Kidney capillary endothelial cell (primary cell): Measurements from ENCODE around the gene TREML4.
"Not testable (repeated sequence)": the region's sequence is repeated elsewhere in the genome, so short reads cannot be mapped to it uniquely, and the experiment has no call there.

Experiments used
- DNase-seq: peaks from one replicate; pipeline ENCODE4 v3.0.0-alpha.2; 2018; ENCODE audit warnings: low spot score

Gene TREML4

DNA sequence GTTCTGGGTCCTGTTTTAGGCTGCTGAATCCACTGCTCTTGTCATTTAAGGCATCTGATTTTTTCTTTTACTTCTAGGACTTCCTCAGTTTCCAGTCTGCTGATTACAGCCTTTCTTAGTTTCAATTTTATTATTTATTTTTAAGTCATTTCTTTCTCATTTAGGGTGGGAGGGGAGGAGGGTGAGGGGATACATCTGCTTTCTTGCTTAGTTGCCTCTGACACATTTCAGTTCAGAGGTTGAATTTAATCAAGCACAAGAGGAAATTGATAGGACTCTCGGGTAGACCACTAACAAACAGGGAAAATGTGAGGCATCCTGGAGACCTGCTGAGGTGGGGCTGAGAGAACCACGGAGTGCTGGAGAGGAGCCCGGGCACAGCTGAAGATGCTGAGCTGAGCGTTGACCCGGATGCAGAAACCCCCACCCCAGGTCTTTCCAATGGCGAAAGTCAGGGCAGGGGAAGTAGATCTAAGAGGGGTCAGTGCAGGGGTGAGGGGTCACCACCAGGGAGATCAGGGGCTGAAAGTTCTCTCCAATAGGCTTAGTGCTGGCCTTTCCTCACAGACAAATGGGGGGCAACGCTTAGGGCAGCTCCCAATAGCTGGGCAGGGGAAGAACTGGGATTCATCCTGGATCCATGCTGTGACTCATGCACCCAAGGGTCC lies 19.6 kb upstream of the TREML4 start:
- DNase-seq: no peak

DNA sequence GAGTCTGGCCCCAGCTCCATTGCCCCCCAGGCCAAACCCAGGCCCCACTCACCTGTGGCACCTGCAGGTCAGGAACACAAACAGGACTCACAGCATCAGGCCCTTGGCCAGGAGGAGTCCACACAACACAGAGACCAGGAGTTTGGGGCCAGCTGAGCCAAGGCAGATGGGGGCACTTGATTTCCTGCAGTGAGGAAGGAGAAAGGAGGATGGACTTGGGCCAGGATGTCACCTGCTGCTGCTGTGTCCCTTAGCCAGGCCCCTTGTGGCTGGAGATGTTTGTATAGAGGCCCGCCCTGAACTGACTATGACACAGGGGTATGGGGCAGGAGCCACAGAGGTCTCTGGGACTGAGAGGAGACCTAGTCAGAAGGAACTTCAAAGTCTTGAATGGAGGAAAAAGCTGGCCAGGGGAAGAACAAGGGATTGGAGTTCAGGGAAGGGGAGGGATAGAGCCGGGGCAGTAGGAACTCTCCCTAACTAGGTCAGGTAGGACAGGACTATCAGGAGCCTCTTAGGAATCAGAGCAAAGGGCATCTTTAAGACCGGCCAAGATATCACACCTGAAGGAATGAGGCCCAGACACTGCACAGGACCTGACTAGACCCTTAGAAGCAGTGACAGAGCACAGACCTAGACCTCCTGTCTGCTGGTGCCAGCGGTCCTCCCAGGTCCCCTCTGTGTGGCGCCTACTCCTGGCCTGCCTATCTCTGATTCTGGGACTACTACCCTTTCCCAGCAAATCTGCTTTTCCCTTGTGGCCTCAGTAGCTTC lies 18.4 kb upstream of the TREML4 start:
- DNase-seq: no peak

- no peak for DNase-seq
These were observed 13.4 kb upstream of the TREML4 start for GRCh38 chr6:41214559-41215238.

DNA sequence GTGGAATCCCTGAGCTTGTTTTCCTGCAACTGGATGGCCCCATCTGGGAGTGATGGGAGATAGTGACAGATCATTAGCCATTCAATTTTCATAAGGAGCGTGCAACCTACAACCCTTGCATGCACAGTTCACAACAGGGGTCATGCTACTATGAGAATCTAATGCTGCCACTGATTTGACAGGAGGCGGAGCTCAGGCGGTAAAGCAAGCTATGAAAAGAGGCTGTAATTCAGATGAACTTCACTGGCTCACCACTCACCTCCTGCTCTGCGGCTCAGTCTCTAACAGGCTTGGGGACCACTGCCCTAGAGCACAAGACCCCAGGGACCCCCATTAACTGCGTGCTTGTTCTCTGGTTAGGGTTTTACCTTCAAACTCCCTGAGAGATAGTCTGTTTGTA lies 12.4 kb upstream of the TREML4 start:
- no peak for DNase-seq

DNA sequence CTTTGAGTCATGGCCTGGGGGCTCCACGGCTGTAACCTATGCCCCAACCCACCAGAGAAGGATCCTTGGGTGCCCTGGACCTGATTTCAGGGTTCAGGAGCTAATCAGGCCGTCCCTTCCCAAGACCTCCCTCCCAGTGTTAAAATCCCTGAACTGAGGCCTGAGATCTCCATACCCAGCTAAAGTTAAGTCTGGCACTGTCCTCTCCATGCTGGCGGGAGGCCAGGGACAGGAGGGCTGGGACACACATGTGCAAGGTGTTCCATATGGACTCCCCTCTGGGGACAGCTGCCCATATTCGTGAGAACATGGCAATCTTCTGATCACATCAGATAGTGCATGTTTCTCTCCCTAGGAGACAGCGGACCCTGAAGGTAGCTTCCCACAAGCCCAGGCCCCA lies 11.5 kb upstream of the TREML4 start:
- DNase-seq: no peak

- no peak for DNase-seq
These were observed 6.1 kb upstream of the TREML4 start for GRCh38 chr6:41222045-41222444.

DNA sequence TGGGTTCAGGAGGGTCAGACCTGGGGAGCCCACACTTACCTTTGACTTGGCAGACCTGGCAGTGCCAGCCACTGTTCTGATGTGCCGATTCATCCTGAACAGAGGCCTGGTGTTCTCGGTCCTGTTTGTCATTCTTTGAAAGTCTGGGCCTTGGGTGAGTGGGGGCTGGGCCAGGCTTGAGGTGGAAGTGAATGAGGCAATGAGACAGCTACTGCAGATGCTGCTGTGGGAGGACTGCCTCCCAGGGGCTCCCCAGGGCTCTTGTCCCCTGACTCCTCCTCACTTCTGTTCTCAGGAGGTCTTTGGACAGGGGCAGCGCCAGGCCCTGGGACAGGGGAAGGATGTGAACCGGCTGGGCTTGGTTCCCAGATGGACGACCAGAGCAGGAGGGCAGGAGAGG lies 5.6 kb upstream of the TREML4 start:
- DNase-seq: no peak

GRCh38 chr6:41224800-41225199 lies 3.3 kb upstream of the TREML4 start:
- no peak for DNase-seq

- no peak for DNase-seq
These were observed 1.4 kb upstream of the TREML4 start for GRCh38 chr6:41226752-41227151.

- DNase-seq: no peak
These were observed 467 bp downstream of the TREML4 start for GRCh38 chr6:41228616-41229015.

DNA sequence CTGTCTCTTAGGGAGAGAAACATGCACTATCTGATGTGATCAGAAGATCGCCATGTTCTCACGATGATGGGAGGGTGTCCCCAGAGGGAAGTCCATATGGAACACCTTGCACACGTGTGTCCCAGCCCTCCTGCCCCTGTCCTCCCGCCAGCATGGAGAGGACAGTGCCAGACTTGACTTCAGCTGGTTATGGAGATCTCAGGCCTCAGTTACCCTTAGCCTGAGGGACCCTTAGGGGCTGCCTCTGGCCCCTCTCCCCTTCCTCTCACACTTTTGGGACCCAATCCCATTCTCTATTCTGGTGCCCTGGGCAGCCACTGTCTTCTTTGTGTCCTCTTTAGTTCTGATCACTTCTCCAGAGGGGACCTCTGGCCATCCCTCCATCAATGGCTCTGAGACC lies 1.6 kb downstream of the TREML4 start:
- no peak for DNase-seq

- no peak for DNase-seq
These were observed 3.1 kb downstream of the TREML4 start for GRCh38 chr6:41231246-41231645.

DNA sequence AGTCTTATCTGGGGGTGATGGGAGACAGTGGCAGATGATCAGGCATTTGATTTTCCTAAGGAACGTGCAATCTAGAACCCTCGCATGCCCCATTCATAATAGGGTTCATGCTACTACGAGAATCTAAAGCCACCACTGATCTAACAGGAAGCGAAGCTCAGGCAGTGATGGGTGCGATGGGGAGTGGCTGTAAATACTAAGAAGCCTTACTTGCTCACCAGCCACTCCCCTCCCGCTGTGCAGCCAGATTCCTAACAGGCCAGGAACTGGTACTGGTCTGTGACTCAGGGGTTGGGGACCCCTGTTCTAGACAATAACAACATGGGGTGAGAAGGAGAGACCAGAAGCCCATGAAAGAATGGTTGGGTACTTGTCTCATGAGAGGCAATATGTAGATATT lies 4.5 kb downstream of the TREML4 start:
- no peak for DNase-seq

- no peak for DNase-seq
These were observed 8.1 kb downstream of the TREML4 start for GRCh38 chr6:41236276-41236675.

GRCh38 chr6:41237128-41237527 lies 9.0 kb downstream of the TREML4 start:
- DNase-seq: no peak

DNA sequence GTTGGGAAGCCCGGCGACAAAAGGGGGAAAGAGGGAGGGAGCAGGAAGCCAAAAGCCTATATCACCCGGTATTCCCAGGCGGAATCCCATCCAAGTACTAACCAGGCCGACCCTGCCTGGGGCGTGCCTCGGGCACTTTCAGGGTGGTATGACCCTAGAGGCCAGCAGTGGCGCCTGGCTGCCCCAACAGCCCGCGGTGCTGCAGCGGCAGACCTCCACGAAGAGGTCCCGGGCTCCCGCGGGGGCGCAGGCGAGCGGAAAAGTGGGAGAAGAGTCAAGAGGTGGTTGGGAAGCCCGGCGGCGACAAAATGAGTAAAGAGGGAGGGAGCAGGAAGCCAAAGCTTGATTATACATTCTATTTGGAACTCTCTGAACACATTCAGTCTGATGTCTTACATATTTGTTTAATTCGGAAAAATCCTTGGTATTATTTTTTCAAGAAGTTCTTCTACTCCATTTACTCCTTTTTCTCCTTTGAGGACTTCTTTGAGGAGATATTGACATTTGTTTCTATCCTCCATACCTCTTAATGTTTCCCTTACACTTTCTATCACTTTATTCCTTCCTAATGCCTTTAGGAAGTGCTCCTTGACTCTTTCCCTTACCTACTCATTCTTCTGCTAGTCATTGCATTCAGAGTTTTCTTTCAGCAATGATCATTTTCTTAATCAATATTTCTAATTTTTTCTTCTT lies 11.5 kb downstream of the TREML4 start:
- no peak for DNase-seq

DNA sequence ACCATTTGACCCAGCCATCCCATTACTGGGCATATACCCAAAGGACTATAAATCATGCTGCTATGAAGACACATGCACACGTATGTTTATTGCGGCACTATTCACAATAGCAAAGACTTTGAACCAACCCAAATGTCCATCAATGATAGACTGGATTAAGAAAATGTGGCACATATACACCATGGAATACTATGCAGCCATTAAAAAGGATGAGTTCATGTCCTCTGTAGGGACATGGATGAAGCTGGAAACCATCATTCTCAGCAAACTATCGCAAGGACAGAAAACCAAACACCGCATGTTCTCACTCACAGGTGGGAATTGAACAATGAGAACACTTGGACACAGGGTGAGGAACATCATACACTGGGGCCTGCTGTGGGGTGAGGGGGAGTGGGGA lies 18.4 kb downstream of the TREML4 start:
- not testable (repeated sequence) for DNase-seq

GRCh38 chr6:41247288-41247865 lies 19.2 kb downstream of the TREML4 start:
- no peak for DNase-seq

- no peak for DNase-seq
These were observed 19.9 kb downstream of the TREML4 start for GRCh38 chr6:41247882-41248705.

DNA sequence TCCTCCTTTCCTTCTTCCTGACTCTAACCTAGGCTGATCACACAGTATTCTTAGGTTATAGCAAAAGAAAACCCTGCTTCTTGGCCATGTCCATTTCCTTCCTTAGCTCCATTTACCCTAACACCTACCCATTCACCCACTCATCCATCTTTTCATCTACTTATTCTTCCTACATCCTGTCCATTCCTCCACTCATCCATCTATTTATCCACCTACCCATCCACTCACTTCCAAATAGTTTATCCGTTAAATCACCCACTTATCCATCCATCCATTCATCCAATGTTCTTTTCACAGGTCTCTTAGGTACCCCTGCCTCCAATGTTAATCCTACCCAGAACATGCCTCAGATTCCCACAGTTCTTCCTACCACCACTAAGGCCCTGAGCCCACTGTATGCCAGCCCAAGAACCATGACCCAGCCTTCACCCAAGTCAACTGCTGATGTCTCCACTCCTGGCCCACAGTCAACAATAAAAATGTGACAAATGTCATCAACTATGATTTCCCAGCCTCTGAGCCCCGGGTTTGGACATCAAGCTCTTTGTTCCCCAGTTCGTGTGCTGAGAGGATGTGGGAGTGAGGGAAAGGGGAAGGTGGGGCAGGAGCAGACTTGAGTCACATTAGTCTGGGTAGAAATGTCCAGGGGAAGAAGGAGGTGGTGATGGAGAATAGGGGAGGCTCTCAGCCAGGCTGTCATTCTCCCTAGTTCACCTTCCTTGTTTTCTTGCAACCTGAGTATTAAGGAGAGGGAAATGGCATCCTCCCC lies 24.4 kb downstream of the TREML4 start:
- DNase-seq: no peak

DNA sequence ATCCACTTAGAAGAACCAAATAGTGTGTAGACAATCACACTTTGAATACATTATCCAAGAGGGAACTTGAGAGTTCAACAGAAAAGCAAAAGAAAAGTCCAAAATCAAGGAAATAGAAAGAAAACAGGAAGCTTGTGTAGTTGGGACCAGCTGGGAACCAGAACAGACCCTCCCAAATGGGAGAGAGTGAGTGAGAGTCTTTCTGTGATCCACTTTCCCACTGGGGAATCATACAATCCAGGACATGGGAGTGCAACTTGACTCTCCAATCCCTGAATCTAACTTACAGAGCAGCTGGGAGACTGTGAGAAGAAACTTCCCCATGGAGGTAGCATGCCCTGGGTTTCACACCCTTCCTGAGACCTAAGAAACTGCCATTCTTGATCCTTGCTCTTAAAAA lies 27.0 kb downstream of the TREML4 start:
- no peak for DNase-seq
